Keratinocyte (primary cell): ENCODE data around the gene SEC16A. TPM values are rescaled to one million over a fixed set of nuclear protein-coding genes. Genes with fewer than 3 reads are reported as not detected.

ENCODE experiments used
- DNase-seq: peaks from one replicate; pipeline ENCODE4 v3.0.0-alpha.2; 2011; ENCODE audit warnings: low read depth, missing footprints, low spot score
- FAIRE-seq: peaks from 2 replicates; lab custom pipeline; 2011; peaks lifted over from hg19 to GRCh38; lab: Jason Lieb, UNC
- H2AFZ ChIP-seq: 2 replicates; pipeline ENCODE4 v1.6.0; 2012; ENCODE audit warnings: low read length, control low read depth, inconsistent platforms; ENCODE audit not compliant: control insufficient read depth
- H3K27ac ChIP-seq: 2 replicates; pipeline ENCODE4 v1.5.1; 2011; ENCODE audit warnings: low read length; ENCODE audit not compliant: control insufficient read depth, insufficient read depth
- H3K27me3 ChIP-seq: 3 replicates; pipeline ENCODE4 v1.6.0; 2011; ENCODE audit warnings: low read length; ENCODE audit not compliant: control insufficient read depth, insufficient read depth; ENCODE audit errors: extremely low read depth
- H3K36me3 ChIP-seq, 2 experiments: 2 replicates in 1 of 2; 3 replicates in 1 of 2; pipeline ENCODE4 v1.5.1; 2011; ENCODE audit warnings: low read length in 2 of 2, mild to moderate bottlenecking in 1 of 2; ENCODE audit not compliant: control insufficient read depth in 2 of 2, insufficient read depth in 2 of 2; ENCODE audit errors: extremely low read depth in 1 of 2
- H3K4me1 ChIP-seq: 3 replicates; pipeline ENCODE4 v1.5.1; 2011; ENCODE audit warnings: low read length; ENCODE audit not compliant: control insufficient read depth, insufficient read depth; ENCODE audit errors: extremely low read depth
- H3K4me2 ChIP-seq: 3 replicates; pipeline ENCODE4 v1.6.0; 2011; ENCODE audit warnings: low read depth, low read length; ENCODE audit not compliant: control insufficient read depth, insufficient read depth; ENCODE audit errors: extremely low read depth
- H3K4me3 ChIP-seq, 3 experiments: fragments of 200-600 bp in 1 of 3; sonication (generic) in 1 of 3; 2 replicates in 2 of 3; 3 replicates in 1 of 3; pipeline ENCODE4 v1.5.1; 2011 to 2016; ENCODE audit warnings: low read length in 3 of 3, mild to moderate bottlenecking in 3 of 3, control low read depth in 2 of 3, inconsistent platforms in 1 of 3, low read depth in 1 of 3, mixed read lengths in 1 of 3, mixed run types in 1 of 3, moderate library complexity in 1 of 3; ENCODE audit not compliant: control insufficient read depth in 2 of 3, insufficient read depth in 2 of 3; ENCODE audit errors: extremely low read depth in 1 of 3
- H3K79me2 ChIP-seq: 2 replicates; pipeline ENCODE4 v1.6.0; 2012; ENCODE audit warnings: low read length; ENCODE audit not compliant: control insufficient read depth, insufficient read depth
- H3K9ac ChIP-seq: 3 replicates; pipeline ENCODE4 v1.6.0; 2011; ENCODE audit warnings: low read length; ENCODE audit not compliant: control insufficient read depth, insufficient read depth; ENCODE audit errors: extremely low read depth
- H3K9me1 ChIP-seq: 3 replicates; pipeline ENCODE4 v1.6.0; 2011; ENCODE audit warnings: low read length; ENCODE audit not compliant: control insufficient read depth, insufficient read depth; ENCODE audit errors: extremely low read depth
- H3K9me3 ChIP-seq: 2 replicates; pipeline ENCODE4 v1.5.1; 2012; ENCODE audit warnings: low read depth, low read length; ENCODE audit not compliant: control insufficient read depth
- H4K20me1 ChIP-seq: 3 replicates; pipeline ENCODE4 v1.6.0; 2011; ENCODE audit warnings: low read length; ENCODE audit not compliant: control insufficient read depth, insufficient read depth; ENCODE audit errors: extremely low read depth
- CTCF ChIP-seq, 3 experiments: IDR thresholded peaks in 1 of 3; conservative IDR thresholded peaks in 1 of 3; optimal IDR thresholded peaks in 1 of 3; 2 replicates in 2 of 3; 3 replicates in 1 of 3; pipeline versions ENCODE3 to v1.5.1; 2011; ENCODE audit warnings: low read length in 3 of 3, mild to moderate bottlenecking in 3 of 3, moderate library complexity in 2 of 3, control low read depth in 1 of 3, inconsistent platforms in 1 of 3; ENCODE audit not compliant: insufficient read depth in 2 of 3; ENCODE audit errors: extremely low read depth in 1 of 3
- EZH2 ChIP-seq: IDR thresholded peaks from one replicate; pipeline ENCODE4 v1.6.1; 2012; ENCODE audit warnings: inconsistent platforms, mild to moderate bottlenecking, low read length, moderate library complexity
- dilution Hi-C: fragments of 300-500 bp; cut with MboI; formaldehyde crosslinking; loops from one replicate; pipeline ENCODE4 v1.7.0; 2020; ENCODE audit warnings: low sequenced_read_pairs; ENCODE audit not compliant: extremely low pct_ligation_motif_present
- polyA plus RNA-seq, 5 experiments: library from polyadenylated mRNA; depleted of rRNA in 3 of 5; stranded (reverse) in 3 of 5; stranded (forward) in 1 of 5; unstranded in 1 of 5; fragments of >200 nt; gene quantifications; 1 replicate in 1 of 5; 2 replicates in 3 of 5; 3 replicates in 1 of 5; pipeline versions ENCODE4 v1.2.1 to v1.2.3, GENCODE V29; 2011 to 2012; ENCODE audit warnings: missing spikeins in 2 of 5, low read depth in 1 of 5, low replicate concordance in 1 of 5

Gene SEC16A
- polyA plus RNA-seq, 1 donor (not counting 4 experiments of a cell fraction or from before 2014, with no cell fraction given) = 15.8 TPM

DNA sequence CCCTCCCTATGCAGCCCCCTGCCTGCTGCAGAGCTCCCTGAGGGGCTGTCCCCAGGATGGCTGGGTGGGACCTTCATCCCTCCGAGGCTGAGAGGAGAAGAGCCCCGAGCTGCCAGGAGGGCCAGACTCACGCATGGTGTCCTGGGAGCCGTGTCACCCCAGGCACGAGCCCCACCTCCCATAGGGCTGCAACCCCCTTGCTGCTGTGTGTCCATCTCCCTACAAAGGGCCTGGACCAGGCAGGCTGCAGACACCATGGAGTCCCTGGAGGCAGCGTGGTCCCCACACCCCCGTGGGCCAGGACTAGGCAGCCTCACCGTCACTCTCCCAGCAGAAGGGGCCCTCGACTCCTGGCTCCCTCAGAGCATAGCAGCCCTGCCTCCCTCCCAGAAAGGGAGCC lies 11.2 kb upstream of the SEC16A start:
- no peaks in the 10 kb centered on the region for H3K9me1 ChIP-seq
- FAIRE-seq (no peak), DNase-seq (no peak)
- no peak overlapping the region for H3K4me2 ChIP-seq
- no peaks in the 10 kb centered on the region for H3K27me3 ChIP-seq
- H2AFZ ChIP-seq = no peak overlapping the region
- no peak overlapping the region for H3K4me3 ChIP-seq
- no peaks in the 10 kb centered on the region for H3K9me3 ChIP-seq
- TF ChIP-seq CTCF (optimal IDR thresholded peaks at IDR 0.05 in 1 of 3, IDR thresholded peaks at IDR 0.05 in 1 of 3, conservative IDR thresholded peaks at IDR 0.05 in 1 of 3; ENCODE audit: extremely low read depth in 1 of 3, insufficient read depth in 2 of 3, low read length in 3 of 3) = no peak
- no peak for TF ChIP-seq EZH2
- H4K20me1 ChIP-seq = peaks cover 8% of the 10 kb centered on the region
- H3K36me3 ChIP-seq = peaks cover 10 to 27% of the 10 kb centered on the region in 2 experiments
- no peaks in the 10 kb centered on the region for H3K4me1 ChIP-seq
- no peaks in the 10 kb centered on the region for H3K79me2 ChIP-seq
- no peak overlapping the region for H3K27ac ChIP-seq
- dilution Hi-C loops = no loop called here
- H3K9ac ChIP-seq = no peak overlapping the region

DNA sequence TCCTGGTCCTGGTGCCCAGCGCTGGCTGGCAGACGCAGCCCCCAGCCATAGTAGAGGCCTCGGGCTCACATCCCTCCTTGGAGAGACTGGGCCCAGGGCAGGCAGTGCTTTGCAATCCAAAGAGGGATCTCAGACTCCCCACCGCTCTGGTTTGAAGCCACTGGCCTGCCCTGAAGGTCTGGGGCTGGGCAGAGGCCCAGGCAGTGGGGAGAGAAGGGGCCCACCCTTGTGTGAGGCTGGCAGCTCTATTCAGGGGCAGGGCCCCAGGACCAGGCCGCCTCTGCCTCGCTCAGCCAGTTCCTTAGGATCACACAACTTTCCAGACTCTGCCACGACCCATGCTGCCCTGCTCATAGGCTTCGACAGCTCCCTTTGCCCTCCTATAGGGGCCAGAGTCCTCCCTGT lies 10.7 kb upstream of the SEC16A start:
- H3K27ac ChIP-seq = no peak overlapping the region
- no peaks in the 10 kb centered on the region for H3K9me3 ChIP-seq
- DNase-seq = no peak
- TF ChIP-seq EZH2 (no peak), CTCF (optimal IDR thresholded peaks at IDR 0.05 in 1 of 3, IDR thresholded peaks at IDR 0.05 in 1 of 3, conservative IDR thresholded peaks at IDR 0.05 in 1 of 3; ENCODE audit: extremely low read depth in 1 of 3, insufficient read depth in 2 of 3, low read length in 3 of 3) (no peak)
- H3K27me3 ChIP-seq = no peaks in the 10 kb centered on the region
- no peak overlapping the region for H3K4me3 ChIP-seq
- no peaks in the 10 kb centered on the region for H3K79me2 ChIP-seq
- peaks cover 8% of the 10 kb centered on the region for H4K20me1 ChIP-seq
- dilution Hi-C loops = no loop called here
- no peaks in the 10 kb centered on the region for H3K9me1 ChIP-seq
- H3K9ac ChIP-seq = no peak overlapping the region
- peaks cover 8 to 24% of the 10 kb centered on the region in 2 experiments for H3K36me3 ChIP-seq
- H3K4me1 ChIP-seq = no peaks in the 10 kb centered on the region
- no peak overlapping the region for H3K4me2 ChIP-seq
- no peak overlapping the region for H2AFZ ChIP-seq
- no peak for FAIRE-seq
